OCI-LY3 (cell line): Measurements from ENCODE around the gene TNKS2.

Experiments used
- H2AFZ ChIP-seq: fragments of 200-600, 300-600 bp; shearing (Covaris generic); 2 replicates; pipeline ENCODE4 v1.6.0; 2014; ENCODE audit warnings: antibody characterized with exemption, low read depth, low read length
- H3K27ac ChIP-seq: fragments of 200-600, 300-600 bp; sonication (generic); 2 replicates; pipeline ENCODE4 v1.5.1; 2014; ENCODE audit warnings: mild to moderate bottlenecking, low read length, moderate library complexity, mixed read lengths
- H3K27me3 ChIP-seq: fragments of 200-600, 300-600 bp; sonication (generic); 2 replicates; pipeline ENCODE4 v1.6.1; 2014; ENCODE audit warnings: low read depth, low read length, mixed read lengths
- H3K36me3 ChIP-seq: fragments of 200-600, 300-600 bp; sonication (generic); replicated peaks from 2 replicates; pipeline ENCODE3; 2014; ENCODE audit warnings: low read depth, low read length, mixed read lengths
- H3K4me1 ChIP-seq: fragments of 300-600, 200-600 bp; sonication (generic); 2 replicates; pipeline ENCODE4 v1.6.1; 2014; ENCODE audit warnings: low read length, mixed read lengths
- H3K4me2 ChIP-seq: fragments of 200-600, 300-600 bp; sonication (generic); 2 replicates; pipeline ENCODE4 v1.6.1; 2014; ENCODE audit warnings: low read length, mixed read lengths
- H3K4me3 ChIP-seq: fragments of 300-600, 200-600 bp; sonication (generic); 2 replicates; pipeline ENCODE4 v1.5.1; 2014; ENCODE audit warnings: antibody characterized with exemption, mild to moderate bottlenecking, low read length, moderate library complexity
- H3K79me2 ChIP-seq: fragments of 300-600, 200-600 bp; shearing (Covaris generic); 2 replicates; pipeline ENCODE4 v1.6.1; 2014; ENCODE audit warnings: mild to moderate bottlenecking, low read length, mixed read lengths
- H3K9ac ChIP-seq: fragments of 300-600, 200-600 bp; shearing (Covaris generic); 2 replicates; pipeline ENCODE4 v1.6.0; 2014; ENCODE audit warnings: mild to moderate bottlenecking, low read length, moderate library complexity
- H3K9me3 ChIP-seq: fragments of 200-600, 300-600 bp; shearing (Covaris generic); 2 replicates; pipeline ENCODE4 v1.6.1; 2014; ENCODE audit warnings: low read length, mixed read lengths; ENCODE audit not compliant: insufficient read depth
- H4K20me1 ChIP-seq: fragments of 200-600, 300-600 bp; sonication (generic); 2 replicates; pipeline ENCODE4 v1.6.1; 2016; ENCODE audit warnings: low read length, mixed read lengths; ENCODE audit not compliant: insufficient read depth
- CTCF ChIP-seq: fragments of 200-600, 300-600 bp; sonication (generic); IDR thresholded peaks from 2 replicates; pipeline ENCODE4 v1.5.1; 2014; ENCODE audit warnings: antibody characterized with exemption, low read length, low read depth
- EZH2phosphoT487 ChIP-seq: fragments of 200-600 bp; shearing (Covaris generic); IDR thresholded peaks from 2 replicates; pipeline ENCODE4 v1.6.1; 2018; ENCODE audit warnings: antibody characterized with exemption, mixed run types, low read depth

The TNKS2 gene

GRCh38 chr10:91768123-91768522 is 30.1 kb upstream of the TNKS2 start:
- H3K79me2 ChIP-seq, result no peaks in the 10 kb centered on the region
- no peaks in the 10 kb centered on the region for H3K9me3 ChIP-seq
- no peaks in the 10 kb centered on the region for H4K20me1 ChIP-seq
- H3K4me2 ChIP-seq, result no peak overlapping the region
- H3K4me3 ChIP-seq, result no peak overlapping the region
- TF ChIP-seq EZH2phosphoT487 (no peak), CTCF (no peak)
- H2AFZ ChIP-seq, result no peak overlapping the region
- H3K4me1 ChIP-seq, result no peaks in the 10 kb centered on the region
- no peaks in the 10 kb centered on the region for H3K36me3 ChIP-seq
- H3K27ac ChIP-seq, result no peak overlapping the region
- H3K27me3 ChIP-seq, result no peaks in the 10 kb centered on the region
- H3K9ac ChIP-seq, result no peak overlapping the region

GRCh38 chr10:91771907-91772306 is 26.3 kb upstream of the TNKS2 start:
- H3K4me2 ChIP-seq, result no peak overlapping the region
- no peak overlapping the region for H3K9ac ChIP-seq
- H3K9me3 ChIP-seq, result no peaks in the 10 kb centered on the region
- TF ChIP-seq CTCF (no peak), EZH2phosphoT487 (no peak)
- no peak overlapping the region for H3K4me3 ChIP-seq
- no peak overlapping the region for H2AFZ ChIP-seq
- H4K20me1 ChIP-seq, result no peaks in the 10 kb centered on the region
- no peaks in the 10 kb centered on the region for H3K79me2 ChIP-seq
- H3K4me1 ChIP-seq, result no peaks in the 10 kb centered on the region
- no peak overlapping the region for H3K27ac ChIP-seq
- no peaks in the 10 kb centered on the region for H3K36me3 ChIP-seq
- H3K27me3 ChIP-seq, result no peaks in the 10 kb centered on the region

GRCh38 chr10:91772461-91772860 is 25.8 kb upstream of the TNKS2 start:
- no peaks in the 10 kb centered on the region for H3K79me2 ChIP-seq
- H3K36me3 ChIP-seq, result no peaks in the 10 kb centered on the region
- H3K9ac ChIP-seq, result no peak overlapping the region
- H3K4me1 ChIP-seq, result no peaks in the 10 kb centered on the region
- no peak overlapping the region for H2AFZ ChIP-seq
- no peaks in the 10 kb centered on the region for H4K20me1 ChIP-seq
- H3K27ac ChIP-seq, result no peak overlapping the region
- no peak overlapping the region for H3K4me2 ChIP-seq
- H3K27me3 ChIP-seq, result no peaks in the 10 kb centered on the region
- H3K4me3 ChIP-seq, result no peak overlapping the region
- no peaks in the 10 kb centered on the region for H3K9me3 ChIP-seq
- TF ChIP-seq EZH2phosphoT487, result no peak
- TF ChIP-seq CTCF, result no peak

GRCh38 chr10:91772869-91773268 is 25.4 kb upstream of the TNKS2 start:
- H3K4me1 ChIP-seq, result no peaks in the 10 kb centered on the region
- H3K27me3 ChIP-seq, result no peaks in the 10 kb centered on the region
- no peaks in the 10 kb centered on the region for H3K9me3 ChIP-seq
- no peaks in the 10 kb centered on the region for H4K20me1 ChIP-seq
- H3K4me3 ChIP-seq, result no peak overlapping the region
- no peak overlapping the region for H3K9ac ChIP-seq
- H3K27ac ChIP-seq, result no peak overlapping the region
- H3K79me2 ChIP-seq, result no peaks in the 10 kb centered on the region
- TF ChIP-seq CTCF (no peak), EZH2phosphoT487 (no peak)
- no peaks in the 10 kb centered on the region for H3K36me3 ChIP-seq
- no peak overlapping the region for H2AFZ ChIP-seq
- H3K4me2 ChIP-seq, result no peak overlapping the region
